ENCODE results near the gene SLC11A2. TPM values are rescaled to one million over a fixed set of nuclear protein-coding genes. Genes with fewer than 3 reads are reported as not detected.
"Not testable (repeated sequence)": the region's sequence is repeated elsewhere in the genome, so short reads cannot be mapped to it uniquely, and the experiment has no call there.

The SLC11A2 gene
- total and polyA plus RNA-seq, 7 donors: 15.7 to 55.3 (median 26.1) TPM

DNA sequence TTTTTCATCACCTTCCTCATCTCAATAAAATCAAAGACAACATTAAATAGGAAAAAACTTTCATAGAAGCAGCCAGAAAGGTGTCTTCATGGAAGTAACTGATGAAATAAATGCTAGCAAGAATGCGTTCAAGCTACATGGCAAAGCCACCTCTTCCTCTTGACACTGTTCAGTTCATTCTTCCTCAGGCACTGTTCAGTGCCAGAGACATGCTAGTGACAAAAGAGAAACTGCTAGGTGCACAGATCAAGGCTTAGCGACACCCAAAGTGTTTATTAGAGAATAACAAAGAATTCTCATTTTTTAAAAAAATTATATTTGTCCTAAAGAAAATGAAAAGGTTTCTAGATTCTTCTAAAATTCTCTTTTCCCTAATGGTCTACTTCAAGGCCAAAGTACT, 7.2 kb downstream of the SLC11A2 start:
- intact Hi-C loops (cut with DNase I): no loop called here
- 90 to 97% (median 94%) methylated on average over 2 of the region's 2 CpGs for WGBS, 3 donors

DNA sequence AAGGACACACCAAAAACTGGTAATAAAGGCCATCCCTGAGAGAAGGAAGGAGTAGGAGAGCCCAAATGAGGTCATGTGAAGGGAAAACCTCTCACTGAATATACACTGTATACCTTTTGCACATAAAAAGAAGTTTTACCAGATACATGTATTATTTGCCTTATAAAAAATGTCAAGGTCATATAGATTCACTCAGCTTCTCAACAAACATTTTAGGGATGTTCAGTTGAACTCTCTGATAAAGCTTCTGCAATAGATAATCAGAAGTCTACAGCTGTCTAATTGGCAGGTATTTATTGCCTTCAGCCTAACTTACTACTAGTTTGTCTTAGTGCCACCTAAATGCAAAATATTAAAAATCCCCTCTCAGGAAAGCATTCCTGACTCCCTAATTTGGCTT, 8.7 kb downstream of the SLC11A2 start:
- H3K27me3 ChIP-seq (ENCODE audit: insufficient read depth in 3 of 3, low read length in 2 of 3): no peaks in the 10 kb centered on the region
- no peaks in the 10 kb centered on the region for H3K36me3 ChIP-seq (ENCODE audit: insufficient read depth in 1 of 2, low read depth in 1 of 2)
- intact Hi-C loops (cut with DNase I): no loop called here
- TF ChIP-seq, protein P1, sequence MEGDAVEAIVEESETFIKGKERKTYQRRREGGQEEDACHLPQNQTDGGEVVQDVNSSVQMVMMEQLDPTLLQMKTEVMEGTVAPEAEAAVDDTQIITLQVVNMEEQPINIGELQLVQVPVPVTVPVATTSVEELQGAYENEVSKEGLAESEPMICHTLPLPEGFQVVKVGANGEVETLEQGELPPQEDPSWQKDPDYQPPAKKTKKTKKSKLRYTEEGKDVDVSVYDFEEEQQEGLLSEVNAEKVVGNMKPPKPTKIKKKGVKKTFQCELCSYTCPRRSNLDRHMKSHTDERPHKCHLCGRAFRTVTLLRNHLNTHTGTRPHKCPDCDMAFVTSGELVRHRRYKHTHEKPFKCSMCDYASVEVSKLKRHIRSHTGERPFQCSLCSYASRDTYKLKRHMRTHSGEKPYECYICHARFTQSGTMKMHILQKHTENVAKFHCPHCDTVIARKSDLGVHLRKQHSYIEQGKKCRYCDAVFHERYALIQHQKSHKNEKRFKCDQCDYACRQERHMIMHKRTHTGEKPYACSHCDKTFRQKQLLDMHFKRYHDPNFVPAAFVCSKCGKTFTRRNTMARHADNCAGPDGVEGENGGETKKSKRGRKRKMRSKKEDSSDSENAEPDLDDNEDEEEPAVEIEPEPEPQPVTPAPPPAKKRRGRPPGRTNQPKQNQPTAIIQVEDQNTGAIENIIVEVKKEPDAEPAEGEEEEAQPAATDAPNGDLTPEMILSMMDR (IDR thresholded peaks at IDR 0.05): no peak
- no peak for ATAC-seq
- no peak overlapping the region for H3K27ac ChIP-seq
- peaks cover 47% of the 10 kb centered on the region for H3K4me1 ChIP-seq
- H3K9me3 ChIP-seq: no peaks in the 10 kb centered on the region
- DNase-seq: no peak
- no peak overlapping the region for H3K4me3 ChIP-seq

More for the DNA sequence above, 7.2 kb downstream of the SLC11A2 start:
- DNase-seq (no peak), ATAC-seq (no peak)
- Histone ChIP-seq H3K27me3 (ENCODE audit: insufficient read depth in 3 of 3, low read length in 2 of 3) (no peaks in the 10 kb centered on the region), H3K27ac (no peak overlapping the region), H3K9me3 (no peaks in the 10 kb centered on the region), H3K4me3 (no peak overlapping the region), H3K4me1 (peaks cover 37% of the 10 kb centered on the region), H3K36me3 (ENCODE audit: insufficient read depth in 1 of 2, low read depth in 1 of 2) (no peaks in the 10 kb centered on the region)
- TF ChIP-seq, protein P1 (IDR thresholded peaks at IDR 0.05): no peak

DNA sequence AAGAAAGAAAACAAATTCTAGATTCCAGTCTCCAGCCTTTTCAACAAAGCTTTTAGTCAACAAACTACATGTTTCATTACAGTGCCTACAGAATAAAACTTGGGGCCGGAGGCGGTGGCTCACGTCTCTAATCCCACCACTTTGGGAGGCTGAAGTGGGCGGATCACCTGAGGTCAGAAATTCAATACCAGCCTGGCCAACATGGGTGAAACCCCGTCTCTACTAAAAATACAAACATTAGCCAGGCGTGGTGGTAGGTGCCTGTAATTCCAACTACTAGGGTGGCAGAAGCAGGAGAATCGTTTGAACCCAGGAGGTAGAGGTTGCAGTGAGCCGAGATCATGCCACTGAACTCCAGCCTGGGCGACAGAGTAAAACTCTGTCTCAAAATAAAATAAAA, 11.7 kb downstream of the SLC11A2 start:
- intact Hi-C loops (cut with DNase I); H3K9me3 ChIP-seq; H3K4me3 ChIP-seq; H3K27me3 ChIP-seq (ENCODE audit: insufficient read depth in 3 of 3, low read length in 2 of 3); H3K36me3 ChIP-seq (ENCODE audit: insufficient read depth in 1 of 2, low read depth in 1 of 2); DNase-seq: not testable (repeated sequence)
- WGBS, 3 donors: 35 to 64% (median 43%) methylated on average over 9 of the region's 9 CpGs
- peak overlapping the region; percentile 81 for H3K27ac ChIP-seq
- peak in 2 of 4 donors; percentile 18 to 21 for ATAC-seq
- H3K4me1 ChIP-seq: peaks cover 38% of the 10 kb centered on the region

DNA sequence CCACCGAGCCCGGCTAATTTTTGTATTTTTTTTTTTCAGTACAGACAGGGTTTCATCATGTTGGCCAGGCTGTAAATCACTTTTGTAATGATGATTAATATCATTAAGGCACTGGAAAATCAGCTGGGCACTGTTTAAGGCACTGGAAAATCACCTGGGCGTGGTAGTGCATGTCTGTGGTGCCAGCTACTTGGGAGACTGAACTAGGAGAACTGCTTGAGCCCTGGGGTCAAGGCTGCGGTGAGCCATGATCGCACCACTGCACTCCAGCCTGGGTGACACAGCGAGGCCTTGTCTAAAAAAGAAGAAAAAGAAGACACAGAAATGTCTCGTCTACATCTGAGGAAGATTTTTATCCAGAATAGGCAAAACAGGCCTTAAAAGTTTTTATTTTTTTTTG, 12.7 kb downstream of the SLC11A2 start:
- no peaks in the 10 kb centered on the region for H3K9me3 ChIP-seq
- TF ChIP-seq, protein P1 (IDR thresholded peaks at IDR 0.05): no peak
- H3K36me3 ChIP-seq (ENCODE audit: insufficient read depth in 1 of 2, low read depth in 1 of 2): peaks cover 0 to under 1% of the 10 kb centered on the region in 2 donors
- ATAC-seq: peak; percentile 14 to 68 (median 40)
- H3K4me3 ChIP-seq: no peak overlapping the region
- H3K4me1 ChIP-seq: peaks cover 38% of the 10 kb centered on the region
- DNase-seq: no peak
- 55 to 78% (median 61%) methylated on average over 7 of the region's 7 CpGs for WGBS, 3 donors
- intact Hi-C loops (cut with DNase I): no loop called here
- H3K27ac ChIP-seq: peak overlapping the region; percentile 81
- no peaks in the 10 kb centered on the region for H3K27me3 ChIP-seq (ENCODE audit: insufficient read depth in 3 of 3, low read length in 2 of 3)

DNA sequence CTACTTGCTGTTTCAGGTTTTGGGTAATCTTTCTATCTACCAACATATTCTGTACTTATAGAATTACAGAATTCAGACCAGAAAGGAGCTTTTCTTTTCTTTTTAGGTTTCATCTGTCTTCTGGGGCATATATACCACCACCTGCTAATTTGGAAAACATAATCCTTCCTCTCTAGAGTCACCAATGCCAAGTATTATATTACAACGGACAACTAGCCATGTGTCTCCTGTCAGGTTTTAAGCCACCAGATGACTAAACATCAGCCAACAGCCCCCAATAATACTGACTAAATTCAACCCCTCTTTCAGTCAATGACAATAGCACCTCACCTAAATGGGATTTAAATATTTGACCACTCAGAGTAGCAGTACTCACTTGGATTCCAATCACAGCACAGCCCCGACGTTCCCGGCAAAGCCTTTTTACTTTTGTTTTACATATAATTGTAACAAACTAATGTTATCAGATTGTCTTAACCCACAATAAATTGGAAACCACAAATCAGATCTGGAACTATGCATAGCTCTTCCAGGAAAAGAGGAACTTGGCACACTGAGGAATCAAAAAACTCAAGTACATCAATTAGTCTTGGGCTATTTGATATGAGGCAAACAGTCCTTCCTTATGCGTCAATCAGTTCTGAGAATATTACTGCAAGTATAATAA, 13.5 kb downstream of the SLC11A2 start:
- ATAC-seq (peak; percentile 38 to 55 (median 46)), DNase-seq (no peak)
- whole genome bisulfite sequencing, 3 donors: 15 to 46% (median 22%) methylated on average over 5 of the region's 5 CpGs
- intact Hi-C loops (cut with DNase I): no loop called here
- TF ChIP-seq, protein P1 (IDR thresholded peaks at IDR 0.05): no peak
- Histone ChIP-seq H3K9me3 (no peaks in the 10 kb centered on the region), H3K36me3 (ENCODE audit: insufficient read depth in 1 of 2, low read depth in 1 of 2) (peaks cover 0 to 8% of the 10 kb centered on the region in 2 donors), H3K4me3 (peak overlapping the region; percentile 21), H3K27me3 (ENCODE audit: insufficient read depth in 3 of 3, low read length in 2 of 3) (no peaks in the 10 kb centered on the region), H3K4me1 (peaks cover 35% of the 10 kb centered on the region), H3K27ac (peak overlapping the region; percentile 81)
